Stimulated activated CD4-positive, alpha-beta T cell treated with anti-CD3 and anti-CD28 coated beads, Interleukin-15, amount 100 ng/mL, for 1 hour (primary cell): Measurements from ENCODE around the gene TSSK1B.
"Not testable (repeated sequence)": the region's sequence is repeated elsewhere in the genome, so short reads cannot be mapped to it uniquely, and the experiment has no call there.

Experiments used
- DNase-seq, 2 donors: peaks; one replicate each; pipeline ENCODE4 v3.0.0-alpha.2; 2020; ENCODE audit warnings: low read depth in 1 of 2, low spot score in 1 of 2

The TSSK1B gene, protein sequence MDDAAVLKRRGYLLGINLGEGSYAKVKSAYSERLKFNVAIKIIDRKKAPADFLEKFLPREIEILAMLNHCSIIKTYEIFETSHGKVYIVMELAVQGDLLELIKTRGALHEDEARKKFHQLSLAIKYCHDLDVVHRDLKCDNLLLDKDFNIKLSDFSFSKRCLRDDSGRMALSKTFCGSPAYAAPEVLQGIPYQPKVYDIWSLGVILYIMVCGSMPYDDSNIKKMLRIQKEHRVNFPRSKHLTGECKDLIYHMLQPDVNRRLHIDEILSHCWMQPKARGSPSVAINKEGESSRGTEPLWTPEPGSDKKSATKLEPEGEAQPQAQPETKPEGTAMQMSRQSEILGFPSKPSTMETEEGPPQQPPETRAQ

DNA sequence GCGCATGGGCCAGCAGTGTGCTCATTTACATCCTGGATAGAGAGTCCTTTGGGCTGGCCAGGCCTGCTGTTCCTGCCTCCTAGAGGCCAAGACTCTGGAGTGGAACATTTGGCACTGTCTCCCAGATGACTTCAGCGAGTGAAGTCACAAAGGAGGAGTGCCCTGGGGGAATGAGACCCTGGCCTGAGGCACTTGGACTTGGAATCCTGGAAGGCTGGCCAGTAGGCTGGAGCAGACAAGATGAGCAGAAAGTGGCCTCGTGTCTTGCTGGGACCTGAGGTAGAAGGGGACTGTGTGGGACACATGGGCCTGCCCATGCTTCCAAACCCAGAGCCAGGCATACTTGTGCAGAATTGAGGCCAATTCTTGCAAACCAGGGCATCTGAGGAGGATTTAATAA, at the start of gene TSSK1B:
Gene TSSK1B (minus strand): TSS at position 101 of the 400 bp plus-strand sequence. CDS start 150 bp downstream, outside the sequence.
- DNase-seq: no peak

GRCh38 chr5:113480243-113480642, 45.5 kb upstream of the TSSK1B start:
- no peak for DNase-seq

DNA sequence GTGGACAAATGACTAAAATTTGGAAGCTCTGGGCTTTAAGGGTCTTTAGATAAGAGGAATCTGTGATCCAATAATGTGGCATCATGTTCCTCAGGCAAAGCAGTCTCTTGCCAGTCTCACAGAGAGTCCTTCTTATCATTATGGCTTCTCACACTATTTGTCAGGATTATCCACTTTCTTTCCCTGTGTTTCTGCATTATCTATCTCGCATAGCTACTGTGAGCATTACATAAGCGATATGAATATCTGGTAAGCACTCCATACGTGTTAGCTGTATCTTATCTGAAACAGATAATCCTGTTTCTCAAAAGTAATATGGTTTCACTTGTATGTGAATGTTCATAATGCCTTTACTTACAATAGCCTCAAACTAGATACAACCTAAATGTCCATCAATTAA, 43.9 kb upstream of the TSSK1B start:
- DNase-seq: no peak

- DNase-seq: no peak
These were observed 39.4 kb upstream of the TSSK1B start for GRCh38 chr5:113474100-113474728.

DNA sequence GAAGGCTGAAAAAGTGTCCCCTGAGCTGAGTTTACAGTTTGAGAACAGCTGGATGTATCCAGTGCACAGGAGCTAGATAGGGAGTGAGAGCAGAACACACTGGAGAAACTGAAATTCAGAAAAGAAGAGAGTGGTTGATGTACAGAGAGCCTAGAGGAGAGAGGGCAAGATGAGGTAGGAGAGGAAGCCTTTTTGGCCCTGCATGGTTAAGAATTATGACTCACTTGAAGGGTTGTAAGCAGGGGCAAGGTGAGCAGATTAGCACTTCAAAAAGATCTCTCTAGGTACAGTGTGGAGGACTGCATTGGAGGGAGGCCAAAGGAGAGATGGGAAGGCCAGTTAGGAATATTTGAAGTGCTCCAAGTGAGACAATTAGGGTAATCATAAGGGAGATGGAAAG, 28.2 kb upstream of the TSSK1B start:
- DNase-seq: no peak

GRCh38 chr5:113457106-113457505, 22.3 kb upstream of the TSSK1B start:
- DNase-seq: not testable (repeated sequence)

- DNase-seq: no peak
These were observed 18.2 kb upstream of the TSSK1B start for GRCh38 chr5:113452941-113453340.

- no peak for DNase-seq
These were observed 17.0 kb upstream of the TSSK1B start for GRCh38 chr5:113451797-113452196.

GRCh38 chr5:113450929-113451328, 16.1 kb upstream of the TSSK1B start:
- no peak for DNase-seq

DNA sequence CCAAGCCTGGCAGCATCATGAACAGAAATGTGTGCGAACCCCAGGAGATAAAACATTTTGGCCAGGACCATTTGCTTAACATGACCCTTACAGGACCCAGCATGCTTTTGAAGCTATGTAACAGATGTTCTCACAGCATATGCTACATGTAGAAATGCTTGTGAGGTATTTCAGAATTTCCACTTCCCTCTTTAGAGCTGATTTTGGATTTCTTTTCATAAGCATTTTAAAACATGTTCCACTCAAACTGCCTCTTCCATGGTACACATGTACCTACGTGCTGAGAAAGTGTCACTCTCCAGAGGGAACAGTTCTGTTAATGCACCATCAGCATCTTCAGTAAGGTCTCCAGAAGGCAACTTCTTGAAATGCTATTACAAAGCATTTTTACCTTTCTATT, 15.7 kb upstream of the TSSK1B start:
- DNase-seq: no peak

DNA sequence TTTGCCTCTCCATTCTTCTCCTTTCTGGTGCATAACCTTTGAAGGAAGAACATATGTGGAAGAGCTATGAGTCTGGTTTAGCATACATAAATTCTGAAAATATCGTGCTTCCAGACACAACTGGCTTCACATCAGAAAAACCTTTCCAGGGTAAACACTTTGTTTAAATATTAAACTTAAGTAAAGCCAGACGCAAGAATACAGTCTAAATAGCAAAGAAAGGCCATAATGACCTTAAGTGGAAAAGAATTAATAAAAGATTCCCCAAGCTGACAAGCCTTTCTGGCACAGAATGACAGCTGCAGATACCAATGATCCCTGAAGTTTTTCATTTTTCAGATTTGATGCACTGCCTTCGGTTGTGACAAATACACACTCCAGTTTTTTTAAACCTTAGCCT, 13.5 kb upstream of the TSSK1B start:
- no peak for DNase-seq

DNA sequence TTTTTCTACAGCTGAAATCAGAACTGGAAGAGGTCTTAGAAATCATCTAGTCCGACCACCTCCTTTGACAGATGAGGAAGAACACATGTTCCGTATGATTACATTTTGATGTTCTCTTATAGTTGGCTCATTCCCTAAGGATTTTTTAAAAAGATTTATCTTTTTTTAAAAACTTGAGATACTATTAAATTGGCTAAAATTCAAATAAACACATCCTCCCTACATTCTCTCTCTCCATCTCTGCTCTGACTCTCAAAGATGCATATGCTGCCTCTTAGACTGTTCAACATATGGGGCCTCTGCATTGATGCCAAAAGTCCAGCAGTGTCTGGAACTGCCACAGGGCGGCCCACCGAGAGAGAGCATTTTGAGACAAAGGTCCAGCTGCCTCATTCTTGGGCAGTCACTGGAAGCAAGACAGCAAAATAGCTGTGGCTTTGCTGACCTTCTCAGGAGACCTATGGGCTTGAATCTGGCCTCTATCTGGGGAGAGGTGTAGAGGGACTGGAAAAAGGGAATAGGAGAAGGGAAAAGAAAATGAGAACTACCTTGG, 12.8 kb upstream of the TSSK1B start:
- no peak for DNase-seq

- DNase-seq: no peak
These were observed 11.7 kb upstream of the TSSK1B start for GRCh38 chr5:113446358-113446927.

DNA sequence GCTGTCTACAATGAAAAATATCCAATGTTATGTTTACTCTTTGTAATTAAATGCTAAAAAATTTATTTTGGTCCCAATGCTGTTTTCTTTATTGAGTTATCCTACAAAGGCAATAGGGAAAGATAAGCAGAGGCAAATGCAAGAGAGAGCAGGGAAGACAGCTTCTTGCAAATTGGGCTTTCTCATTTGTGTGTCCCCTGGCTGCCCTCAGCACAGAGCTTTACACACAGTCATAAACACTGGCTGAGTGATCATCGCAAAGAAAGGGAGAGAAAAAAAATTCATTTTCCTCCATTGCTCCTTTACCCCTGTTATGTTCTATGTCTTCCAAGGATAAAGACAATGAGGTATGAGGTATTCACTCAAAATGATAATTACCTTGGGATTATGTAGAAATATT, 2.3 kb upstream of the TSSK1B start:
- DNase-seq: no peak

- DNase-seq: no peak
These were observed 786 bp upstream of the TSSK1B start for GRCh38 chr5:113435575-113435974.

DNA sequence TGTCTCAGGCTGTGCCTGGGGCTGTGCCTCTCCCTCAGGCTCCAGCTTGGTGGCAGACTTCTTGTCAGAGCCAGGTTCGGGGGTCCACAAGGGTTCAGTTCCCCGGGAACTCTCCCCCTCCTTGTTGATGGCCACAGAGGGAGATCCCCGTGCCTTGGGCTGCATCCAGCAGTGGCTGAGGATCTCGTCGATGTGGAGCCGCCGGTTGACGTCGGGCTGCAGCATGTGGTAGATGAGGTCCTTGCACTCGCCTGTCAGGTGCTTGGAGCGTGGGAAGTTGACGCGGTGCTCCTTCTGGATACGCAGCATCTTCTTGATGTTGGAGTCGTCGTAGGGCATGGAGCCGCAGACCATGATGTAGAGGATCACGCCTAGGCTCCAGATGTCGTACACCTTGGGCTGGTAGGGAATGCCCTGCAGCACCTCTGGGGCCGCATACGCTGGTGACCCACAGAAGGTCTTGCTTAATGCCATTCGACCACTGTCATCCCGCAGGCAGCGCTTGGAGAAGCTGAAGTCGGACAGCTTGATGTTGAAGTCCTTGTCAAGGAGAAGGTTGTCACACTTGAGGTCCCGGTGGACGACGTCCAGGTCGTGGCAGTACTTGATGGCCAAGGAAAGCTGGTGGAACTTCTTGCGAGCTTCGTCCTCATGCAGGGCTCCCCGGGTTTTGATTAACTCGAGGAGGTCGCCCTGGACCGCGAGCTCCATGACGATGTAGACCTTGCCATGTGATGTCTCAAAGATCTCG, 752 bp downstream of the TSSK1B start:
- DNase-seq: no peak

- DNase-seq: no peak
These were observed 1.7 kb downstream of the TSSK1B start for GRCh38 chr5:113433071-113433470.

DNA sequence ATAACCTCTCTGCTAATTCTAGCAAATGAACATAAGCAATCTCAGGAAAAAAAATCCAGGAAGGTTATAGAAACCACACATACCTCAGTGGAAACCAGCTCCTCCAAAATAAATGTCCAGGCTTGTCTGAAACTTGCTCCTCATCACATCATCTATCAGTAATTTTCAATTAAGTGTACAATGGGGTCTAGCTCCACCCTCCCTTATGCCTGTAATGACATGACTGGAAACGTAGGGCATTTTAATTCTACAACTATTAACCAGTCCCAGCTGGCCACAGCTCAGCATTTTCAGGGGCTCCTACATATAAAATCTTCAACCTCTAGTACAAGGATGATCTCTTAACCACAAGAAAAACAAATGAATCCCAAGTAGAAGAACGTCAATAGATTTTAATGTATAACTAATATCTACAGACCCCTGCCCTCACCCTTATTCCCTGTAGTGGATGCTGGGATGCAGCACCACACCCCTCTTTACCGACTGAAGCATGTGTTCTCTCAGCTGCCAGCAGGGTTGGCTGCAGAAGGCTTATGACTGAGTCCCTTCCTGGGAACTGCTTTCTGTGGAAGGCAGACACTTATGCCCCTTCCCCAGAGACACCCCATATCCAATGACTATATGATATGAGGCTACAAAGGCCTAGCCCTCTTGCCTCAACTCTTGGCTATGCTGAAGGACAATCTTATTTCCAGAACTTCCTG, 6.8 kb downstream of the TSSK1B start:
- DNase-seq: no peak

GRCh38 chr5:113425909-113426308, 8.9 kb downstream of the TSSK1B start:
- DNase-seq: no peak

DNA sequence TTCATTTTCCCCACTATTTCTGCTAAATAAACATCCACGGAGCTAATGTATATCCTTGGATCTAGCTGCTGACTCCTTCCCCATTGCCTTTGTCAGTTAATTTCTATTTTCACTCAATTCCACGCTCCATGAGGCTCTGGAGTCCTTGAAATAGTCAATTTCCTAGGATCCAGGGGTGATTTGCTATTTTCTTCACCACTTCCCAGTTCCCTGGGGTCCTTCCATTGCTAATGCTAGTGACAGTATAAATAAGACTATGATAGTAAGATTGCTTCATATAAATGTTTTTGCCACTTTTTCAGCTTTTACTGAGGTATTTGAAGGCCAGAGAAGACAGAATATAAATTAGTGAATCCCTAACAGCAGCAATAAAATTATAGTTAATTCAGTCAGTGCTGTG, 13.1 kb downstream of the TSSK1B start:
- no peak for DNase-seq

DNA sequence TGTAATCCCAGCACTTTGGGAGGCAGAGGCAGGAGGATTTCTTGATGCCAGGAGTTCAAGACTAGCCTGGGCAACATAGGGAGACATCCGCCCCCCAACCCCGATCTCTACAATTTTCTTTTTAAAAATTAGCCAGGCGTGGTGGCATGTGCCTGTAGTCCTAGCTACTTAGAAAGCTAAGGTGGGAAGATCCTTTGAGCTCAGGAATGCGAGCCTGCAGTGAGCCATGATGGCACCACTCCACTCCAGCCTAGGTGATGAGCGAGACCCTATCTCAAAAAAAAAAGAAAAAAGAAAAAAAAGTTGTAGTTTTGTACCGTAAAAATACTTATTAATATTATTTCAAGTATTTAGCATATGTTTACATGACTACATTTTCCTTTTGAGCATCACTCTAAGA, 29.3 kb downstream of the TSSK1B start:
- no peak for DNase-seq
